ENCODE measurements around the gene SAMD1. TPM values are rescaled to one million over a fixed set of nuclear protein-coding genes. Genes with fewer than 3 reads are reported as not detected.
A peak's percentile ranks its signal among the peaks of the same experiment; 100 is the strongest.

Gene SAMD1
- total and polyA plus RNA-seq, 9 of the 15 experiments (the other 6 are each of a cell fraction or from before 2014, with no cell fraction given): 2.9 to 96.0 (median 43.5) TPM

GRCh38 chr19:14117668-14118164, 27.2 kb upstream of the SAMD1 start, which contains the start of gene PRKACA:
Gene PRKACA (minus strand): TSS chr19:14117762. CDS start chr19:14117547, 215 bp downstream.
- ATAC-seq (peak; percentile 97), DNase-seq (ENCODE audit: extremely low read depth in 1 of 4, low spot score in 3 of 4) (peak; percentile 98 to 99 (median 98)), FAIRE-seq (peak; percentile 97)
- no peaks in the 10 kb centered on the region for H4K20me1 ChIP-seq (replicated peaks; ENCODE audit: control insufficient read depth, insufficient read depth, low read length)
- H3K4me1 ChIP-seq (replicated peaks in 1 of 2; ENCODE audit: control insufficient read depth in 2 of 2, insufficient read depth in 2 of 2, low read length in 2 of 2): peaks cover 47 to 57% of the 10 kb centered on the region in 2 experiments; a peak in 4 of 5 replicates
- H3K36me3 ChIP-seq (ENCODE audit: control insufficient read depth, insufficient read depth, low read length): peaks cover 22% of the 10 kb centered on the region; the same call in 2 of the 3 replicates
- in situ Hi-C loops (cut with MboI) (no loop called here), intact Hi-C loops (cut with micrococcal nuclease) (loop anchor here (1.0 kb wide), 1 partner anchor 19 kb away; the partner anchor contains the start of gene ASF1B)
- H3K27ac ChIP-seq (ENCODE audit: extremely low read depth, low read depth, low read length): peak within 1 kb of the TSS; percentile 89
- ChIA-PET POLR2A (interaction anchor here (0.5 to 1.0 kb wide), 5 partner anchors 18 to 293 kb away, joined by 3 to 9 read pairs (median 3); partner anchors contain the start of gene ASF1B), CTCF (ENCODE audit: low intra/inter-chr PET ratio) (no interaction called here)
- peaks cover 4% of the 10 kb centered on the region for H3K9me1 ChIP-seq (ENCODE audit: control insufficient read depth, insufficient read depth, low read length)
- no peaks in the 10 kb centered on the region for H3K9me3 ChIP-seq (replicated peaks; ENCODE audit: control insufficient read depth, insufficient read depth, low read depth, low read length)
- H3K4me3 ChIP-seq: peak within 1 kb of the TSS; percentile 90
- H2AFZ ChIP-seq (ENCODE audit: low read depth, low read length): peak within 1 kb of the TSS; percentile 88
- H3K27me3 ChIP-seq (ENCODE audit: control insufficient read depth in 2 of 2, insufficient read depth in 2 of 2, low read length in 2 of 2): no peaks in the 10 kb centered on the region
- H3K79me2 ChIP-seq (ENCODE audit: control insufficient read depth, insufficient read depth, low read length): peaks cover 24% of the 10 kb centered on the region
- no TSS peak for BruUV-seq (replicated peaks)
- peak within 1 kb of the TSS; percentile 95 for H3K4me2 ChIP-seq (ENCODE audit: insufficient read depth, low read length)
- WGBS (ENCODE audit: insufficient coverage, low coverage, missing lambda C conversion rate): under 1% methylated on average over 22 of the region's 67 CpGs
- H3K9ac ChIP-seq (ENCODE audit: insufficient read depth in 1 of 2, low read depth in 2 of 2, low read length in 2 of 2): peak within 1 kb of the TSS; percentile 84 to 92
- TF ChIP-seq ZBTB2 (IDR thresholded peaks at IDR 0.05): no peak
- peak; percentile 31; the same call in 1 of the 2 replicates for TF ChIP-seq GABPA (tag; conservative IDR thresholded peaks at IDR 0.05; ENCODE audit: low read depth)
- no peak for TF ChIP-seq ELF1 (tag; IDR thresholded peaks at IDR 0.05)
- peak; percentile 39 for TF ChIP-seq RBFOX2 (IDR thresholded peaks at IDR 0.05; ENCODE audit: low read depth, low read length)
- no peak for TF ChIP-seq ARID1B (IDR thresholded peaks at IDR 0.05)
- TF ChIP-seq ESRRB (CRISPR knock-in tag; IDR thresholded peaks at IDR 0.05; ENCODE audit: borderline replicate concordance): no peak
- TF ChIP-seq ZNF668 (CRISPR knock-in tag; IDR thresholded peaks at IDR 0.05): no peak
- peak; percentile 89 for TF ChIP-seq ZBTB7A (IDR thresholded peaks at IDR 0.05; ENCODE audit: borderline replicate concordance, control insufficient read depth, low read depth, low read length)
- TF ChIP-seq ZC3H4 (CRISPR knock-in tag; IDR thresholded peaks at IDR 0.05; ENCODE audit: borderline replicate concordance): no peak
- TF ChIP-seq KDM2B (CRISPR knock-in tag; IDR thresholded peaks at IDR 0.05): no peak
- peak; percentile 96 for TF ChIP-seq NFYB (IDR thresholded peaks at IDR 0.05; ENCODE audit: extremely low read depth, insufficient read length)
- no peak for TF ChIP-seq ATF6 (CRISPR knock-in tag; IDR thresholded peaks at IDR 0.05)
- TF ChIP-seq ATF1 (CRISPR knock-in tag; IDR thresholded peaks at IDR 0.05): 0 out of 2 replicates have a peak, but pooled peaks have one; percentile 23
- peak; percentile 93 for TF ChIP-seq ATF1 (tag; IDR thresholded peaks at IDR 0.05)
- TF ChIP-seq ASH1L (IDR thresholded peaks at IDR 0.05; ENCODE audit: borderline replicate concordance, low read depth, partially characterized antibody): peak; percentile 99
- peak; percentile 71; the same call in 1 of the 2 replicates for TF ChIP-seq ZBTB12 (CRISPR knock-in tag; IDR thresholded peaks at IDR 0.05)
- TF ChIP-seq MEIS2 (IDR thresholded peaks at IDR 0.05; ENCODE audit: partially characterized antibody): peak; percentile 22
